SK-N-SH (cell line): ENCODE data around the gene DLG4. TPM values are rescaled to one million over a fixed set of nuclear protein-coding genes. Genes with fewer than 3 reads are reported as not detected.

Experiments
- CTCF ChIA-PET: fragments of 300-600, 350-600 bp; formaldehyde crosslinking; extraction: SDS; loops from one replicate; lab custom pipeline; 2021; lab: Yijun Ruan, JAX
- POLR2A ChIA-PET: fragments of 350-600 bp; sonication (Branson Sonifier 250); formaldehyde crosslinking; extraction: SDS; loops from one replicate; lab custom pipeline; 2020; ENCODE audit warnings: antibody characterized with exemption, inconsistent platforms; lab: Yijun Ruan, JAX
- DNase-seq: peaks from one replicate; pipeline ENCODE4 v3.0.0; 2012
- H2AFZ ChIP-seq: fragments of 200-600 bp; sonication (generic); 2 replicates; pipeline ENCODE4 v1.8.1; 2016; ENCODE audit warnings: antibody characterized with exemption, mild to moderate bottlenecking, low read depth
- H3F3A ChIP-seq: fragments of 200-600 bp; sonication (generic); replicated peaks from 2 replicates; pipeline ENCODE3; 2016; ENCODE audit warnings: antibody characterized with exemption, mild to moderate bottlenecking; ENCODE audit not compliant: insufficient read depth
- H3K27ac ChIP-seq, 2 experiments: fragments of 200-500 bp in 1 of 2; fragments of 200-600 bp in 1 of 2; sonication (Bioruptor generic) in 1 of 2; sonication (generic), shearing (Covaris generic) in 1 of 2; 2 replicates each; pipeline versions ENCODE4 v1.5.1 to v1.6.1; 2014 to 2016; ENCODE audit warnings: low read depth in 2 of 2, inconsistent platforms in 1 of 2, low read length in 1 of 2, mild to moderate bottlenecking in 1 of 2, mixed read lengths in 1 of 2
- H3K27me3 ChIP-seq: fragments of 200-600 bp; sonication (generic), shearing (Covaris generic); 2 replicates; pipeline ENCODE4 v1.6.1; 2016; ENCODE audit warnings: mixed run types; ENCODE audit not compliant: insufficient read depth
- H3K36me3 ChIP-seq, 2 experiments: fragments of 200-500 bp in 1 of 2; fragments of 200-600 bp in 1 of 2; sonication (Bioruptor generic) in 1 of 2; sonication (generic) in 1 of 2; replicated peaks in 1 of 2; 2 replicates each; pipeline versions ENCODE3 to v1.5.1; 2014 to 2016; ENCODE audit warnings: low read length in 1 of 2, mild to moderate bottlenecking in 1 of 2; ENCODE audit not compliant: insufficient read depth in 2 of 2, control insufficient read depth in 1 of 2
- H3K4me1 ChIP-seq, 2 experiments: fragments of 200-500 bp in 1 of 2; fragments of 200-600 bp in 1 of 2; sonication (Bioruptor generic) in 1 of 2; sonication (generic), shearing (Covaris generic) in 1 of 2; 2 replicates each; pipeline versions ENCODE4 v1.5.1 to v1.6.1; 2014 to 2016; ENCODE audit warnings: low read depth in 1 of 2, low read length in 1 of 2, mixed run types in 1 of 2; ENCODE audit not compliant: insufficient read depth in 2 of 2, control insufficient read depth in 1 of 2
- H3K4me2 ChIP-seq: fragments of 200-600 bp; sonication (generic), shearing (Covaris generic); 2 replicates; pipeline ENCODE4 v1.6.1; 2017; ENCODE audit warnings: mixed run types
- H3K4me3 ChIP-seq, 2 experiments: fragments of 200-500 bp in 1 of 2; fragments of 200-600 bp in 1 of 2; sonication (Bioruptor generic) in 1 of 2; sonication (generic), shearing (Covaris generic) in 1 of 2; 2 replicates each; pipeline versions ENCODE4 v1.5.1 to v1.8.1; 2014 to 2016; ENCODE audit warnings: low read depth in 2 of 2, inconsistent platforms in 1 of 2, low read length in 1 of 2, mild to moderate bottlenecking in 1 of 2, mixed read lengths in 1 of 2, moderate library complexity in 1 of 2
- H3K79me2 ChIP-seq: fragments of 200-600 bp; sonication (generic); 2 replicates; pipeline ENCODE4 v1.8.1; 2017; ENCODE audit warnings: mild to moderate bottlenecking; ENCODE audit not compliant: insufficient read depth
- H3K9ac ChIP-seq: fragments of 200-600 bp; sonication (generic); 2 replicates; pipeline ENCODE4 v1.6.1; 2017; ENCODE audit warnings: mixed run types
- H3K9me2 ChIP-seq: fragments of 200-600 bp; sonication (generic); 2 replicates; pipeline ENCODE4 v1.6.1; 2017; ENCODE audit warnings: mixed run types
- H3K9me3 ChIP-seq: fragments of 200-600 bp; sonication (generic); 2 replicates; pipeline ENCODE4 v1.6.1; 2017; ENCODE audit warnings: mixed run types, mild to moderate bottlenecking, moderate library complexity
- H4K20me1 ChIP-seq: fragments of 200-600 bp; sonication (generic); 2 replicates; pipeline ENCODE4 v1.6.1; 2017; ENCODE audit warnings: mild to moderate bottlenecking, mixed run types; ENCODE audit not compliant: insufficient read depth
- CHD2 ChIP-seq: fragments of 150-350 bp; IDR thresholded peaks from 2 replicates; pipeline ENCODE4 v1.6.1; 2018; ENCODE audit warnings: low read length; ENCODE audit not compliant: partially characterized antibody
- ELF1 ChIP-seq: IDR thresholded peaks from 2 replicates; pipeline ENCODE4 v1.4.0; 2012
- EP300 ChIP-seq, 2 experiments: IDR thresholded peaks; 2 replicates each; pipeline versions ENCODE4 v1.4.0 to v1.6.1; 2012; ENCODE audit warnings: borderline replicate concordance in 1 of 2, low read depth in 1 of 2, low read length in 1 of 2
- EZH2phosphoT487 ChIP-seq: fragments of 200-600 bp; sonication (generic); IDR thresholded peaks from 2 replicates; pipeline ENCODE4 v1.6.1; 2017; ENCODE audit warnings: low read depth, mixed run types, mild to moderate bottlenecking, antibody characterized with exemption, moderate library complexity, borderline replicate concordance
- FOSL2 ChIP-seq: IDR thresholded peaks from 2 replicates; pipeline ENCODE4 v1.4.0; 2012; ENCODE audit warnings: low read depth, mild to moderate bottlenecking, moderate library complexity, borderline replicate concordance
- FOXJ3 ChIP-seq: sonication (generic); formaldehyde crosslinking; IDR thresholded peaks from 2 replicates; pipeline ENCODE4 v1.5.1; 2020; ENCODE audit warnings: mild to moderate bottlenecking, missing genetic modification reagents
- FOXM1 ChIP-seq: IDR thresholded peaks from 2 replicates; pipeline ENCODE4 v1.4.0; 2012; ENCODE audit warnings: low read depth, mild to moderate bottlenecking
- GATA2 ChIP-seq: sonication (generic); formaldehyde crosslinking; IDR thresholded peaks from 2 replicates; pipeline ENCODE4 v1.5.0; 2020; ENCODE audit warnings: mild to moderate bottlenecking, missing genetic modification reagents
- JUND ChIP-seq: IDR thresholded peaks from 2 replicates; pipeline ENCODE4 v1.4.0; 2012
- MEF2A ChIP-seq: IDR thresholded peaks from 2 replicates; pipeline ENCODE4 v1.4.0; 2012; ENCODE audit warnings: low read depth, borderline replicate concordance
- NRF1 ChIP-seq: IDR thresholded peaks from 2 replicates; pipeline ENCODE4 v1.6.1; 2012; ENCODE audit warnings: low read depth, mild to moderate bottlenecking, low read length
- RAD21 ChIP-seq: IDR thresholded peaks from 2 replicates; pipeline ENCODE4 v1.6.1; 2012; ENCODE audit warnings: mild to moderate bottlenecking, low read length
- RCOR1 ChIP-seq: fragments of 150-350 bp; IDR thresholded peaks from 2 replicates; pipeline ENCODE4 v1.6.1; 2017; ENCODE audit warnings: antibody characterized with exemption, low read length
- RFX5 ChIP-seq: IDR thresholded peaks from 2 replicates; pipeline ENCODE4 v1.6.1; 2012; ENCODE audit warnings: mild to moderate bottlenecking, improper control_type of control experiment, low read length
- SMC3 ChIP-seq: IDR thresholded peaks from 2 replicates; pipeline ENCODE4 v1.6.1; 2012; ENCODE audit warnings: low read depth, low read length, improper control_type of control experiment
- TAF1 ChIP-seq: IDR thresholded peaks from 2 replicates; pipeline ENCODE4 v1.6.1; 2012; ENCODE audit warnings: low read depth, mild to moderate bottlenecking, low read length, moderate library complexity, borderline replicate concordance
- TCF12 ChIP-seq: IDR thresholded peaks from 2 replicates; pipeline ENCODE4 v1.4.0; 2012
- YY1 ChIP-seq: IDR thresholded peaks from 2 replicates; pipeline ENCODE4 v1.4.0; 2012; ENCODE audit warnings: low read depth, mild to moderate bottlenecking
- WGBS: methylation state at CpG from one replicate; pipeline ENCODE4 v1.1.6; 2017; ENCODE audit warnings: low lambda C conversion rate; 5-methylcytosine and 5-hydroxymethylcytosine counted together
- polyA plus RNA-seq, 3 experiments: library from polyadenylated mRNA; depleted of rRNA; stranded (reverse); fragments of >200 nt; gene quantifications; 2 replicates each; pipeline ENCODE4 v1.2.3, GENCODE V29; 2012
- TF ChIP-seq, protein P1 (sequence below): IDR thresholded peaks from 2 replicates; pipeline ENCODE4 v1.4.0; 2012; ENCODE audit warnings: low read depth, borderline replicate concordance
- TF ChIP-seq, protein P2 (sequence below): fragments of 200-600 bp; sonication (generic); IDR thresholded peaks from 2 replicates; pipeline ENCODE4 v1.6.1; 2017; ENCODE audit warnings: antibody characterized with exemption, mild to moderate bottlenecking, moderate library complexity
- TF ChIP-seq, protein P3 (sequence below): fragments of 150-350 bp; IDR thresholded peaks from 2 replicates; pipeline ENCODE4 v1.6.1; 2016; ENCODE audit warnings: mild to moderate bottlenecking, low read depth, low read length

The DLG4 gene
- polyA plus RNA-seq, 1 of the 3 experiments (the other 2 are of a cell fraction): 30.5 TPM

DNA sequence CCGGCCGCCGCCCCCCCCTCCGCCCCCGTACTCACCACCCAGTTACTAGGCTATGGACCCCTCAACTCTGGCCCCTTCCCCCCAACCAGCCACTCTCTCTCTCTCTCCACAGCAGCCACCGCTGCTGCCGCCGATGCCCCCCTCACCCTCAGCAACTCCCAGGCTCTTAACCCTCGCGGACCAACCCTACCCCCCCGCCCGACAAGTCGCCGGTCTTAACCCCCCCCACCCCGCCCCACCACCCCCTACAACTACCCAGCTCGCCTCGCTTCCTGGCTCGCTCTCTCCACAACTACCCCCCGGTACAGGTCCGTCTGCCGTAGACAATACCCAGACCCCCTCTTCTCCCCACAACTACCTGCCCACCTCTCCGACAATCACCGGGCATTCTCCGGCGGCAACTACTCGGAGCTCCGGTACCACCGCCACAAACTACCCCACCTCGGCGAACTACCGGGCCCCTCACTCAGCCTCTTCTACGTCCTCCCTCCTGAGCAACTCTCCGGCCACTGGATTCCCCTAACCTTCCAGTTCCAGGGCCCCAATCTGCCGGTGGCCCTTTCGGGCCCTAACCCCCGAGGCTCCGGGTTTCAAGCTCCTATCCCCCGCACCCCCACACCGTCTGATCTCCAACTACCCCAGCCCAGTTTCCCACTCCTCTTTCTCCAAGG lies 18.9 kb upstream of the DLG4 start:
- peak overlapping the region; percentile 75 to 97 for H3K27ac ChIP-seq
- peaks cover 54% of the 10 kb centered on the region for H3F3A ChIP-seq
- POLR2A ChIA-PET: interaction anchor here (0.7 to 1.7 kb wide), 3 partner anchors 18 to 54 kb away, joined by 3 to 6 read pairs (median 6); no protein-coding TSS in a partner anchor
- H3K27me3 ChIP-seq: no peaks in the 10 kb centered on the region
- peak overlapping the region; percentile 88 to 99 for H3K4me3 ChIP-seq
- H3K9ac ChIP-seq: peak overlapping the region; percentile 96
- no peaks in the 10 kb centered on the region for H3K9me2 ChIP-seq
- H2AFZ ChIP-seq: no peak overlapping the region
- DNase-seq: no peak
- H3K4me1 ChIP-seq: peaks cover 36 to 41% of the 10 kb centered on the region in 2 experiments
- CTCF ChIA-PET: interaction anchor here (1.0 to 5.6 kb wide), 3 partner anchors 18 to 58 kb away, joined by 3 to 35 read pairs (median 26); partner anchors contain the start of genes ACADVL, DLG4 and SLC2A4
- 1% methylated on average over 39 of the region's 39 CpGs for WGBS
- H3K79me2 ChIP-seq: peaks cover 81% of the 10 kb centered on the region
- TF ChIP-seq JUND: no peak
- 0 out of 2 replicates have a peak, but pooled peaks have one; percentile 16 for TF ChIP-seq TAF1
- no peaks in the 10 kb centered on the region for H3K9me3 ChIP-seq
- peaks cover 30 to 43% of the 10 kb centered on the region in 2 experiments for H3K36me3 ChIP-seq
- H3K4me2 ChIP-seq: peak overlapping the region; percentile 83
- H4K20me1 ChIP-seq: peaks cover 7% of the 10 kb centered on the region; the same call in 1 of the 2 replicates

DNA sequence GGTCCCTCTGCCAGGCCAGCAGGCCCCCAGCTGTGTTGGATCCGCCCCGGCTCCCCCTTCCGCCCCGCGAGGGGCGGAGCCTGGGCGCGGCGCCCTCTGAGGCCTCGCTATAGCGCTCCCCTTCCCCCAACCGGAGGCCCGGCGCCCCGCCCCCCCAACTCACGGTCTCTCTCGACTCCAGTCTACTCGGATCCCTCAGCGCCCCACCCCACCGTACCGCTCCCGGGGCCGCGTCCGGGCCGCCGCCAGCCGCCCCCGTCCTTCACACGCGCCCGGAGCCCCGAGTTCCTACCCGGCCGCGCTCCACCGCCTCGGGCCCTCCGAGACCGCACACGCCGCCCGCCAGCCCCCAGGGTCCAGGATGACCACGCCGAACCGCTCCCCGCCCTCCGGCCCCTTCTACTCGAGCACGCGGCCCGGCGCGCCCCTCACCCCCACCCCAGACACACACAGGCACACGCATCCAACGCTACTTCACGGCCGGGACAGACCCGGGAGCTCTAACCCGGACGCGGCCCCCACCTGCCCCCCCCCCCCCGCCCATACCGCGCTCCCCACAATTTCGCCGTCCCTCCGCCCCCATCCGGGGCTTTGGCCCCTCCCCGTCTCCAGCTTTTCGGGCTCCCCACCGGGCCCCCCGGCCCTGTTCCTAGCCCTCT lies 18.3 kb upstream of the DLG4 start:
- H3K79me2 ChIP-seq: peaks cover 83% of the 10 kb centered on the region
- 3% methylated on average over 40 of the region's 73 CpGs for WGBS
- no peaks in the 10 kb centered on the region for H3K27me3 ChIP-seq
- H3K9me3 ChIP-seq: no peaks in the 10 kb centered on the region
- peak overlapping the region; percentile 81; the same call in 1 of the 2 replicates for H3K9ac ChIP-seq
- peaks cover 54% of the 10 kb centered on the region for H3F3A ChIP-seq
- DNase-seq: peak; percentile 83
- ChIA-PET CTCF (interaction anchor here (1.1 to 5.6 kb wide), 5 partner anchors 17 to 193 kb away, joined by 3 to 37 read pairs (median 26); partner anchors contain the start of genes ACADVL and DLG4), POLR2A (interaction anchor here (0.7 to 1.7 kb wide), 3 partner anchors 17 to 55 kb away, joined by 3 to 11 read pairs (median 6); partner anchors contain the start of genes ACADVL and DLG4)
- H3K4me2 ChIP-seq: peak overlapping the region; percentile 84
- peaks cover 36% of the 10 kb centered on the region in 2 experiments for H3K4me1 ChIP-seq
- H2AFZ ChIP-seq: no peak overlapping the region
- peak overlapping the region; percentile 88 to 99 for H3K4me3 ChIP-seq
- peaks cover 30 to 40% of the 10 kb centered on the region in 2 experiments for H3K36me3 ChIP-seq
- H3K9me2 ChIP-seq: no peaks in the 10 kb centered on the region
- peaks cover 7% of the 10 kb centered on the region; the same call in 1 of the 2 replicates for H4K20me1 ChIP-seq
- H3K27ac ChIP-seq: peak overlapping the region; percentile 75 to 97
- no peak for TF ChIP-seq RAD21
- TF ChIP-seq FOSL2: no peak
- TF ChIP-seq ELF1: 0 out of 2 replicates have a peak, but pooled peaks have one; percentile 26
- TF ChIP-seq EZH2phosphoT487: no peak
- no peak for TF ChIP-seq NRF1
- TF ChIP-seq TAF1: peak; percentile 67; the same call in 1 of the 2 replicates
- TF ChIP-seq, protein P1, sequence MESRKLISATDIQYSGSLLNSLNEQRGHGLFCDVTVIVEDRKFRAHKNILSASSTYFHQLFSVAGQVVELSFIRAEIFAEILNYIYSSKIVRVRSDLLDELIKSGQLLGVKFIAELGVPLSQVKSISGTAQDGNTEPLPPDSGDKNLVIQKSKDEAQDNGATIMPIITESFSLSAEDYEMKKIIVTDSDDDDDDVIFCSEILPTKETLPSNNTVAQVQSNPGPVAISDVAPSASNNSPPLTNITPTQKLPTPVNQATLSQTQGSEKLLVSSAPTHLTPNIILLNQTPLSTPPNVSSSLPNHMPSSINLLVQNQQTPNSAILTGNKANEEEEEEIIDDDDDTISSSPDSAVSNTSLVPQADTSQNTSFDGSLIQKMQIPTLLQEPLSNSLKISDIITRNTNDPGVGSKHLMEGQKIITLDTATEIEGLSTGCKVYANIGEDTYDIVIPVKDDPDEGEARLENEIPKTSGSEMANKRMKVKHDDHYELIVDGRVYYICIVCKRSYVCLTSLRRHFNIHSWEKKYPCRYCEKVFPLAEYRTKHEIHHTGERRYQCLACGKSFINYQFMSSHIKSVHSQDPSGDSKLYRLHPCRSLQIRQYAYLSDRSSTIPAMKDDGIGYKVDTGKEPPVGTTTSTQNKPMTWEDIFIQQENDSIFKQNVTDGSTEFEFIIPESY: no peak
- TF ChIP-seq, protein P2, sequence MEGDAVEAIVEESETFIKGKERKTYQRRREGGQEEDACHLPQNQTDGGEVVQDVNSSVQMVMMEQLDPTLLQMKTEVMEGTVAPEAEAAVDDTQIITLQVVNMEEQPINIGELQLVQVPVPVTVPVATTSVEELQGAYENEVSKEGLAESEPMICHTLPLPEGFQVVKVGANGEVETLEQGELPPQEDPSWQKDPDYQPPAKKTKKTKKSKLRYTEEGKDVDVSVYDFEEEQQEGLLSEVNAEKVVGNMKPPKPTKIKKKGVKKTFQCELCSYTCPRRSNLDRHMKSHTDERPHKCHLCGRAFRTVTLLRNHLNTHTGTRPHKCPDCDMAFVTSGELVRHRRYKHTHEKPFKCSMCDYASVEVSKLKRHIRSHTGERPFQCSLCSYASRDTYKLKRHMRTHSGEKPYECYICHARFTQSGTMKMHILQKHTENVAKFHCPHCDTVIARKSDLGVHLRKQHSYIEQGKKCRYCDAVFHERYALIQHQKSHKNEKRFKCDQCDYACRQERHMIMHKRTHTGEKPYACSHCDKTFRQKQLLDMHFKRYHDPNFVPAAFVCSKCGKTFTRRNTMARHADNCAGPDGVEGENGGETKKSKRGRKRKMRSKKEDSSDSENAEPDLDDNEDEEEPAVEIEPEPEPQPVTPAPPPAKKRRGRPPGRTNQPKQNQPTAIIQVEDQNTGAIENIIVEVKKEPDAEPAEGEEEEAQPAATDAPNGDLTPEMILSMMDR: no peak
- no peak for TF ChIP-seq GATA2 (CRISPR knock-in tag)
- no peak for TF ChIP-seq TCF12
- no peak for TF ChIP-seq MEF2A
- no peak for TF ChIP-seq FOXM1
- TF ChIP-seq RCOR1: no peak; the same call in 1 of the 2 replicates
- TF ChIP-seq EP300 (IDR thresholded peaks at IDR 0.05; ENCODE audit: borderline replicate concordance in 1 of 2, low read depth in 1 of 2, low read length in 1 of 2): no peak
- TF ChIP-seq SMC3: no peak
- no peak for TF ChIP-seq YY1
- TF ChIP-seq CHD2: peak; percentile 85
- TF ChIP-seq, protein P3, sequence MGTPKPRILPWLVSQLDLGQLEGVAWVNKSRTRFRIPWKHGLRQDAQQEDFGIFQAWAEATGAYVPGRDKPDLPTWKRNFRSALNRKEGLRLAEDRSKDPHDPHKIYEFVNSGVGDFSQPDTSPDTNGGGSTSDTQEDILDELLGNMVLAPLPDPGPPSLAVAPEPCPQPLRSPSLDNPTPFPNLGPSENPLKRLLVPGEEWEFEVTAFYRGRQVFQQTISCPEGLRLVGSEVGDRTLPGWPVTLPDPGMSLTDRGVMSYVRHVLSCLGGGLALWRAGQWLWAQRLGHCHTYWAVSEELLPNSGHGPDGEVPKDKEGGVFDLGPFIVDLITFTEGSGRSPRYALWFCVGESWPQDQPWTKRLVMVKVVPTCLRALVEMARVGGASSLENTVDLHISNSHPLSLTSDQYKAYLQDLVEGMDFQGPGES: no peak
- no peak for TF ChIP-seq FOXJ3 (CRISPR knock-in tag)
- no peak for TF ChIP-seq RFX5
